ENCODE measurements around the gene KRTAP13-2.

KRTAP13-2 gene, protein sequence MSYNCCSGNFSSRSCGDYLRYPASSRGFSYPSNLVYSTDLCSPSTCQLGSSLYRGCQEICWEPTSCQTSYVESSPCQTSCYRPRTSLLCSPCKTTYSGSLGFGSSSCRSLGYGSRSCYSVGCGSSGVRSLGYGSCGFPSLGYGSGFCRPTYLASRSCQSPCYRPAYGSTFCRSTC

DNA sequence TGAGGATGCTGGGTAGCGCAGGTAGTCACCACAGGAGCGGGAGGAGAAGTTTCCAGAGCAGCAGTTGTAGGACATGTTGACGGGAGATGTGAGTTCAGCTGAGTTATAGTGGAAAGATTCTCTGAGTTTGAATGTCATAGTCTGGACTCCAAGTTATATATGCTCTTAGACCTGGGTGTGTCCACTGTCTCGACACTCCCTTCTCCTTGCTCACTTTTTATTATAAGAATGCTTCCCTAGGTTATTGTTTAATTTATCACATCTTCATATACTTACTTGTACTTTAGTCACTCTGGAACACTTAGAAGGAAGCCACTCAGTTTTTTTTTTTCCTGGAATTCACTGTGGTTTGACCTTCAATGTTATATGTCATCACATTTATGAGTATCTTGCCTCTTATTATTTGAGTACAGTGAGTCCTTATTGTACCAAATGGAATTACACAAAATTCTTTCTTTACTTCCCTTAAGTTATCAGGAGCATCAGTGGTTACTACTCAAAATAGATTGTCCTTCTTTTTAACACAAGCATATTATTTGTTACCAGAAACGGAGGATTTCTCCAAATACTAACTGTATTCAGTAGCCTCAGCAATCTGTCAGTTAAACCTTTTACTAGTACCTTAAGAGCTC lies at the start of gene KRTAP13-2:
Gene KRTAP13-2 (minus strand): TSS at position 133 of the 632 bp plus-strand sequence. CDS start 58 bp downstream, at position 75.
- no peak for DNase-seq

DNA sequence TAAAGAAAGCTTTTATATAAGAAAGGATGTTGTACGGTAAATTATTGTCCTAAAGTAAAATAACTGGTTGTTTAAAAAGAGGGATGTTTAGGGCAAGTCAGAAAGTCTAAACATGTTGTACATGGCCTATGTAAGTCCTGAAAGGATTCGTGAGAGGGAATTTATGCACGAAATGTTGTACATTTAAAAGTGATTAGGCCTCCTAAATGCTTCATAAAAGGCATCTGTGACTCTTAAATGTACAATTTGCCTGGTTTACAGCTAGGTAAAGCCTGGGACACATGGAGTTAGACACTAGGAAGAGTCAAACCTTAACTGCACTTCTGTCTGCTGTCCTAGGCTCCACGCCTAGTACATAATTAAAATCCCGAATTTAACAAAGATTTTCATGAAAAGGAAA lies 43.9 kb upstream of the KRTAP13-2 start:
- DNase-seq: no peak

DNA sequence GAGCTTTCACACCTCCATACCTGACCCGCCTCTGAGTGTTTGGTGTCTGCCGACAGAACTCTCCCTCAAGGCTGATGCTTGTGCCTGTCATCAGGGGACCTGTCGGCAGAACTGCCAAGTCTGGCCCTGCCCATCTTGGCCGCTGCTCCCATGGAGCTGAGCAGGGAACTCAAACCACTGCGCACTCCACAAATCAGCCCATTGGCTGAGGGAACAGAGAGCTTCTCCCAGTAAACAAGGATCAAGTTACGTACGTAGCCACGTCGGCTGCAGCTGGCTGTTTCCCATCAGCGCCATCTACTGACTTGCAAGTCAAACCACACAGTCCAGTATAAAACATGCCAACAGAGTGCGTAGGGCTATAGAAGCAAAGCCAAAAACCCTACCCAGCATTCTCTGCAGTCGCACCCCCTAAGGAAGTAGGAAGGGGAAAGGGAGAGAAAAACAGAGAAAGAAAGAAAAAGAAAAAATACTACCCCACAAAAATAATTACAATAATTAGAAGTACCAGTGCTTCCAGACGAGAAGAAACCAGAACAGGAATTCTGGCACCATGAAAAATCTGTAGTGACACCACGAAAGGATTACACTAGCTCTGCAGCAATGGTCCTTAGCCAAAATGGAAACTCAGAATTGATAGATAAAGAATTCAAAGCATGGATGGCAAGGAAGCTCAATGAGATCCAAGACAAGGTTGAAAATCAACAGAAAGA lies 36.9 kb upstream of the KRTAP13-2 start:
- DNase-seq: peak; percentile 1

DNA sequence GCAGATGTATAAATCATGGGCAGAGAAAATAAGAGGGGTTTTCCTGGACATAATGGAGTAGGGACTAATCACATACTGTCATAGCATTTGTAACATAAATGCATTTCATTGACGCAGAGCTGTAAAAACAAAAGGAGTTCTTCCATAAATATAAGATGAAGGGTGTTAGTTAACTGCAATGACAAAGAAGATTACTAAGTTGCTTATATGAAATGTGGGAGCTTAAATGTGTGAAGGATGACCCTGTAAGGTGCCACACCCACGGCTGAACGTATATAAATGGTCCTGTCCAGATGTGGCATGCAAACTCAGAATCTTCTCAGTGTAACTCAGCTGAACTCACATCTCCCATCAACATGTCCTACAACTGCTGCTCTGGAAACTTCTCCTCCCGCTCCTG lies 23.7 kb upstream of the KRTAP13-2 start, which contains the start of gene KRTAP13-1:
Gene KRTAP13-1 (plus strand): TSS at position 301 of the 400 bp plus-strand sequence. CDS start 56 bp downstream, at position 357.
- DNase-seq: no peak

DNA sequence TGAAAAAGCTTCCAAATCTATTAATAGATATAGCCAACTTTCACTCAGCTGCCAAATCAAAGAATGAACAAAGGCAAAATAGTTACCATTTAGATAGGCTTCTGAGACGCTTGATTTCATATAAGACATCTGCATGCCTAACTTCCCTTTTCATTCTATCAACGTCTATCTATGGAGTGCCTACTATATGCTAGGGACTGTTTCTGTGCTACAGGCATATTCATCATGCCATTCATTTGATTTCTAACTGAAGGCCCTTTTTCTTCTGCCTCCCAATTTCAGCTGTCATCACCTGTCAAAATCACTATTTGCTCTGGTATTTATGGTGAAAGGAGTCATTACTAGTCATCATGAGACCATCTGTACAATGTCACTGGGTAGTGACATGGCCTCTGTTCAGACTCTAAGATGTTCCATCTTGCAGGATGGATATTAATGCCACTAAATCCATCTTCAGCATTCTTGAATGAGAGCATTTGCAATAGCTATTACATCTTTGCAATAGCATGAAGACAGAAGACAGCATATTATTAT lies 19.5 kb upstream of the KRTAP13-2 start:
- no peak for DNase-seq

DNA sequence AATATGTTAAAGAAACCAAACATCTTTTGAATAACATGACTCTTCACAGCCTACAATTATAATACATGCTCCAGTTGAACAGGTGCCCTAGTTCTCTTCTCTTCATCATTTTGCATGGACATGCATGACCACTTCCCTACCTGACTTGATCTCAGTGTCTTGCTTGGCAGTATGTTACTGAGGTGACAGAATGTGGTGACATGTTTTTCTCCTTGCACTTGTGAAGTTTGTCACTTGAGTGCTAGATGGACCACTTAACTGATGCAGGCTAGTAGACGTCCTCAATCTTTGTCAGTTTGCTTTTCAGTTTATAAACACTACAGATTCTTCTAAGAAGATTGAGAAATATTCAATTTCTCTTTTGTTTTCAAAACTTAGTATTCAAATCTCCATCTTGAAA lies 10.1 kb upstream of the KRTAP13-2 start:
- DNase-seq: no peak

DNA sequence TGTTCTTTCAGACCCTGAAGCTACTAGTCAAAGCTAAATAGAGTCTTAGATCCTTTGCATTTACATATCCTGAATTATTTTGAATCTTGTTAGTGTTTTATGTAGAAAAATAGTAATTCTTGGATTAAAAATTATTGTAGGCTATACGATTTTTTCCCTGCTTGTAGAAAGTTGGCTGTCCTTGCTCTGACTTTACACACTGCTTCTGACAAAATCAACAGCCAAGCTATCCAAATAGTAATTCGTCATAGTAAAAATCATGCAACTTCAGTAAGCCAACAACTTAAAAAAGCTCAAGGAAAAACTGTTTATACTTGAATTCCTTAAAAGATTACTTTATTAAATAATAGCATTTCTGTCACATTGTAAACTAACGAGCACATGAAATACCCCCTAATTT lies 16.2 kb downstream of the KRTAP13-2 start:
- no peak for DNase-seq

DNA sequence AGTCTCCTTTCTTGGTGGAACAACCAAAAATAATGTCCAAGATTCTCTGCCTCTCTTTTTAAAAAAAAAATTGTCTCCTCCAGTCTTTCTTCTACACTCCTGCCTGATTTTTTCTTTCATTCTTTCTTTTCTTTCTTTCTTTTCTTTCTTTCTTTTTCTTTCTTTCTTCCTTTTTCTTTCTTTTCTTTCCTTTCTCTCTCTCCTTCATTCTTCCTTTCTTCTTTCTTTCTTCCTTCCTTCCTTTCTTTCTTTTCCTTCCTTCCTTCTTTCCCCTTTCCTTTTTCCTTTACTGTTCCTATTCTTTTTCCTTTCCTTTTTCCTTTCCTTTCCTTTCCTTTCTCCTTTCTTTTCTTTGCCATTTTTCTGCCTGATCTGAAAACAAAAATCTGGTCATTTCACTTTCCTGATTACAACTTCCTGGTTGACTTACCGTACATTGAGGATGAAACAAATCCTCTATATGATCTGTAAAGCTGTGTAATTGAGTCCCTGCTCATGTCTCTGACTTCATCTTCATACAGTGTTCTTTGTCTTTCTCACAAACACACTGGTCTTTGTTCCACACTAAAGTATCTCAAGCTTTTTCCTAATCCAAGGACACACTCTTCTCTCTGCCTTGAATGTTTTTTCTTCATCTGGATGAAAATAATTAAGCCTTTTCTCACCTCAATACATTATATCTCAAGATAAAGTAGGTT lies 17.6 kb downstream of the KRTAP13-2 start:
- DNase-seq: no peak

DNA sequence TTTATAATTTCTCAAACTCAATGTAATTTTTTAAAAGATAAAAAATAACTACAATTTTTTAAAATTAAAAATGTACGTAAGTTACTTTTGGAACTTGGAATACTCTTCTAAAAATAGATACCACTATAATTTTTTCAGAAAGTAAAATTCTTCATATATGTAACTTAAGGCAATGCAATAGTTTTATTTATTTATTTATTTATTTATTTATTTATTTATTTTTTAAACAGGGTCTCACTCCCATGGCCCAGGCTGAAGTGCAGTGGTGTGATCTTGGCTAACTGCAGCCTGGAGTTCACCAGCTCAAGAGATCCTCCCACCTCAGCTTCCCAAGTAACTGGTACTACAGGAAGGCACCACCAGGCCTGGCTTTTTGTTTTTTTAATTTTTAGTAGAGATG lies 20.5 kb downstream of the KRTAP13-2 start:
- DNase-seq: no peak

DNA sequence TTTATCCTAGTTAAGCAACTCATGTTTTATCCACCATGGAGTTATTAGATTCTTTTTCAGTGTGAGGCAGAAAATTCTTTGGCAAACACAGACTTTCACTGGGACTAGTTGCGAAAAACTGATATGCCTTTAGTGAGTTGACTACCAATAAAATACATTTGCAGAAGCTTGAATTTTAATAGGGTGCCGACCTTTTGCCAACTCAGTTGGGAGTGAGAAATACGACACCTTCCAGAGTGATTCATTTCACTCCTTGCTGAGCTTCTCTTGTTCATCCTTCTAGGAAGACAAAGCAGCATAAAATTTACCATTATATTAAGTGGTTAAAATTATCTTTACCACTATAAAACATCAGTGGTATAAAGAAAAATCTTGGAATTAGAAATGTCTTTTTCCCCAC lies 22.5 kb downstream of the KRTAP13-2 start:
- no peak for DNase-seq

DNA sequence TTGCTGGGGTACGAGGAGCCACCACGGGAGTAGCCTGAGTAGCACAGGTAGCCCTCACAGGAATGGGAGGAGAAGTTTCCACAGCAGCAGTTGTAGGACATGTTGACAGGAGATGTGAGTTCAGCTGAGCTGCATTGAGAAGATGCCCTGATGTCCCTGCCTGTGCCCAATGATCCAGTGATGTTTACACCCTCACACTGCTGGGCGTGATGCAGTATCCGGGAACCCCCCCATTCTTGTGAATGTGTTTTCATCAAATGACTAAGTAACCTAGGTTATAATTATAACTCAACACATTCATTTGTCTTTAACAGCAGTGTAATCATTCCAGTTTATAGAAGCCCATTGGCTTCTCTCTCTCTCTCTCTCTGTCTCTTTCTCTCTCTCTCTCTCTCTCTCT lies 23.6 kb downstream of the KRTAP13-2 start, which contains the start of gene KRTAP23-1:
Gene KRTAP23-1 (minus strand): TSS at position 101 of the 400 bp plus-strand sequence. CDS start 0 bp downstream, at position 101.
- no peak for DNase-seq

DNA sequence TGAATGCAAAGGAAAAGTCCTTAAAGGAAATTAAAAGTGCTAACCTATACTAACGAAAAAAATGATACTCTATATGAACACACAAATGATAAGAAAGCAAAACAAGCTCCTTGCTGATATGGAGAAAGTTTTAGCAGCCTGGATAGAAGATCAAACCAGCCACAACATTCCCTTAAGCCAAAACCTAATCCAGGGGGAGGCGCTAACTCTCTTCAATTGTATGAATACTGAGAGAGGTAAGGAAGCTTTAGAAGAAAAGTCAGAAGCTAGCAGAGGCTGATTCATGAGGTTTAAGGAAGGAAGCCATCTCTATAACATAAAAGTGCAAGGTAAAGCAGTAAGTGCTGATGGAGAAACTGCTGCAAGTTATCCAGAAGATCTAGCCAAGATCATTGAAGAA lies 27.1 kb downstream of the KRTAP13-2 start:
- DNase-seq: no peak

DNA sequence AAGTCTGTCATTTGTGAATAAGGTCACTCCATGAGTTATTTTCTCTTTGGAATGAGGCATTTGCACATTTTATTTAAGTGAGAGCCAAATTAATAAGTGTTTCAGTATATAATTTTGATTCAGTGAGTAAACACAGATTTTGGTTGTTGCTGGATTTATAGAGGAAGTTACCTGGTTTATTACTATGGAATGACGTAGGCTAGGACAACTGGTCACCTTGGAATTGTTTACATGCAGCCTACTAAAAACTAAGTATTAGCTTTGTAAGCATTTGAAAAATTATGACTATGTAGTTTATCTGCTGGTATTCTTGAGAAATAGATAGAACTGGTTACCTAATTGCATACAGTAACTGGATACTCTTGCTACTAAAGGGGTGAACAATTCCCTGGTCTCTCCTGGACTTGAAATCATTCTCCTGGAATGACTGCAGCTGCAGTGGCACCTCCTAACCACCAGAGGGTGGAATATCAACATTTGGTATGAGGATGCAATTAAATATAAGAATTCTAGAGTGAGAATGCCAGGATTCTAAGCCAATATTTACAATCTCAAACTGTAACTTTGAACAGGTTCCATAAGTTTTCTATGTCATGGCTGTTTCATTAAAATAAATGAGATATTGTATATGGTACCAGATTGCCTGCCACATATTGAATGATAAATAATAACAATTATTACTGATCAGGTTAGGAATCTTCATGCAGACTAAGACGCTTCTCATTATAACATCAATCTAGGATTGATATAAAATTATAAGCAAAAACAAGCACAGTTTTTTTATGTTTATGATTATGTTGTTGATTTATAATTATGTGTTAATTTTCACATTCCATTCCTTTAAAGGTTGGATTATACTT lies 31.1 kb downstream of the KRTAP13-2 start:
- DNase-seq: peak; percentile 27

DNA sequence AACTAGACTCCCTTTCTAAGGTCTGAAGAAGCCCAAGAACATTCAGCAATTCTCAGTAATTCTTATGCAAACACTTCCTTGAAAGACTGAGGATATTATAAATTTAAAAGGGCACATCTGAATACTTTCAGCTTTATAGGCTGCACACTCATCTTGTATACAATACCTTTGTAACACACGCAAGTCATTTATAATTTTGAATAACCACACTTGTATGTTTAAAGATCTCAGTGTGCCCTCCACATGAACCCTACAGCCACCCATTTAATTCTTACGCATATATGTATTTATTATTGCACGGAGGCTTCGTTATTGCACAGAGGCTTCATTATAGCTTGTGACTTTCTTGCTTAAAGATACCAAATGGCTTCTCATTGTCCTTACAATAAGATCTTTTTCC lies 33.4 kb downstream of the KRTAP13-2 start:
- no peak for DNase-seq

DNA sequence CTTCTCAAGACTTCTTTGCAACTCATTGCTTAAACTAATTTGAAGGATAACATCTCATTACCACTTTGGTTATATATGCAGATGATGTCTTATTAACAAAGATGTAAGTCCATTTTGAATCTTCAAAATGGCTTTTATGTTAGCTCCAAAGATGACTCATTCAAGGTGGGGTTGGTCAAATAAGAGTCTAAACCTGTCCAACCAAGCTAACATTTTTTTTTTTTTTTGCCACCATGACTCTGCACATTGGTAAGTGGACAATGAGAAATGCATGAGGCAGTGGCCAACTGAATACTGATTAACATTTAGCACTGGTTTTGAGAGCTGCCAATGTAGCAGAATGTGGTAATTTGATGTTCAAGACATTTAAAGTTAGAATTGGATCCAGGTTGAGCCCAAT lies 34.3 kb downstream of the KRTAP13-2 start:
- no peak for DNase-seq

DNA sequence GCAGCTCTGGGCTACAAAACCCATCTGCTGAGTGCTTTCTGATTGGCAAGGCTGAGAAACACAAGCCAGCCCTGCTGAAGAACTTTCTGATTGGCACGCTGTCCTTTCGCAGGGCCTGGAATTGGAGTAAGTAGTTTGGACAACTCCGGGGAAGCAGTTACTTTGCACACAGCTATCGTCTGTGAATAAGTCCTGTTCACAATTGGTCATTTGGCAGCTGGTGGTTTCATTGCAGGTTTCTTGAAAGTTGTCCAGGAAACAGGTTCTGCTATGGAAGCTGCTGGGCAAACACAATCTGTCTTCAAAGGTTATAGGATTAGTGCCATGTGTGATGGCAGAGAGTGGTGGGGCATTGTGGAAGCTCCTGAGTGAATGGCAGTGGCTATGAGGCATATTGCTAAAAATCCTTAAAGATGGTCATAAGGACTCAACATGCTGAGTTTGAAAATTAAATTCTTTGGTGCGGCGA lies 34.8 kb downstream of the KRTAP13-2 start, which contains the start of gene KRTAP27-1:
Gene KRTAP27-1 (minus strand): TSS at position 419 of the 469 bp plus-strand sequence. CDS start 26 bp downstream, at position 393.
- no peak for DNase-seq

DNA sequence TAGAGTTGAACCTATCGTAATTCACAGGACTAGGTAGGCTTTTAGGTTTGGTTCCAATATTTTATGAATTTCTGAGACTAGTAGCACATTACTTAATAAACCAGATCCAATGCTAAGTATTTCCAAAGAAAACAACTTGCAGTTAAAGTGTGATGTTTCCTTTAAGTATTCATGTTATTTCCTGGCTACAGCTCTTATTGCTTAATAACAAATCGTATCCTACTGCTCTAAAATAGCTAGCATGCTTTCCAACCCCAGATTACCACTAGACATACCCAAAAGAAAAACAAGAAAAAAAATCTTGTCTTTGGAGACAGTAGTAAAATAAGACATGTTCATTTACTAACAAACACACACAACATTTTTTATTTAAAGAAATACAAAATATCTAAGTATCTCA lies 35.5 kb downstream of the KRTAP13-2 start:
- DNase-seq: no peak

DNA sequence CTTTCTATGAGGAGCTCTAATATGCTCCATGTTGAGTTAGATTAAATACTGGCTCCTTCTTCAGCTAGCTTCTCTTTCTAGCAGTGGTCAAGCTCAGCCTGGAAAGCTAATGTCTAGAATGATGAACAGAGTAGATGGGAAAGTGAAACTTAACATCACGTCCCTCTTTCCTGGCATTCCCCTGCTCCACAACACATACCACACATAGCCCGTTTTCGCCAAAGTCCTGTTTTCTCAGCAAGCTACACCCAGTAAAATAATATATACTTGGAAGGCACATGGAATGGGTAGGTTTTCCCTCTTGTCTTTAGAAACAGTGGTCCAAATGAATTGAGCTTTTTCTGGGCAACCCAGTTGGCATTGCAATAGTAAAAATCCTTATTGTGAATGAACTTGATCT lies 38.3 kb downstream of the KRTAP13-2 start:
- DNase-seq: no peak

DNA sequence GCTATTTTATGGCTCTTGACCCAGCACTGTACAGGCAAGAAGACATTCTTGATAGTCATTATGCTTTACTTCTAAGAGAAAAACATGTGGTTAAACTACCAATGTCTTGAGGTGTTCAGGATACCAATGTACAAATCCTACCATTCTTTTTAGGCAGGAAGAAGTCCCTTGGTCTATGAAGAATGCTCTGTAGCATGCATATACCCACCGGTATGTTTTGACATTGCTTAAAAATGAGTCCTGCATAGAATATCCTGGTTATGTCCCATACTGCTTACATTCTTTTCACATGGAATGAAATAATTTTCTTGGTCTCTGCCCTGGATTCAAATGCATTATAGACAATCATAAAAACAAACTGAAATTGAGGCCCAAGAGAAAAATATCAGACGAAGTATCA lies 39.4 kb downstream of the KRTAP13-2 start:
- DNase-seq: no peak

DNA sequence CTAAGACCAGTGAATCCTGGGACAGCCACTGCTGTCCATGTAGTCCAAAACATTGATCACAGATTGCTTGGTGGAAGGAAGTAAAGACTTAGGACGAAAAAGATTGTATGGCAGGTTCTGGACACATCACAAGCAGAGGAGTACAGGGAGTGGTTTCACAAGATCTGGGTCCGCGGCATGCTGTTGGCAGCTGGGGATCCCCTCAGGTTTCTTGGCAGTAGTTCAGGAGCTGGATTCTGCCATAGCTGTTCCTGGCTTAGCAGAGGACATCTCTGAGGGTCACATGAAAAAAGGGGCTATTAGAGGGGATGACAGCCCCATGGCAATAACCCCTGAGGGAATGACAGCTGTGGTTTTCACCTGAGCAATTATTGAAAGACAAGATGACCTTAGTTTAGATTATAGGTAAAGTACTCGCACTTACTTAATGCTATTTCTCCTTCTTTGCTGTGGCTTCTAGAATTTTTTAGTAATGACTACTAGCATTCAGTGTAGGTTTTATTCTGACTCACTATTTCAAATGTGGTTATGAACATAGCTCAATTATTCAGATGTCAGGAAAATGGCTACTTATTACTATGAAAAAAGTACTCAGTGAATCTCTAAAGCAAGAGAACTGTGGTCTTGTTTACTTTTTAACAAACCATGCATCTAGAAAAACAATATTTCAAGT lies 42.7 kb downstream of the KRTAP13-2 start:
- no peak for DNase-seq

DNA sequence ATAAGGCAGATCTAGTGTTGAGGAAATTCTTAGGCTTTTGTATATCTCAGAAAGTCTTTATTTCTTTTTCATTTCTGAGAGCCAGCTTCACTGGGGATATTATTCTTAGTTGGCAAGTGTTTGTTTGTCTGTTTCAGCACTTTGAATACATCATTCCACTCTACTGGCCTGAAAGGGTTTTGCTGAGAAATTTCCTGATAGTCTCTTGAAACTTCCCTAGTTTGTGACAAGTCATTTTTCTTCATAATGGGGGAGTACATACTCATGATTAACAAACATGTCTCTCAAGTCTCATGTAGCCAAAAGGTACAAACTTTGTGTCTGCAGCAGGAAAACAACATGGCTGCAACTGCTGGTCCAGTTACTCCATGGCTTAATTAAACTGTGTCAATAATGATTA lies 45.7 kb downstream of the KRTAP13-2 start:
- no peak for DNase-seq

Data from CD4-positive, alpha-beta T cell treated with Interleukin-21 for 1 hour (primary cell).